Omental fat pad (tissue), 4 donors: ENCODE measurements around the gene HHIP. TPM values are rescaled to one million over a fixed set of nuclear protein-coding genes. Genes with fewer than 3 reads are reported as not detected.

Source experiments
- ATAC-seq: fragments of 150-250 bp; one replicate; pipeline ENCODE4 v1.9.1; 2016; ENCODE audit warnings: mild to moderate bottlenecking, moderate library complexity; ENCODE audit not compliant: low FRiP score
- DNase-seq: peaks from one replicate; pipeline ENCODE4 v3.0.0-alpha.2; 2019; ENCODE audit warnings: low spot score
- CTCF ChIP-seq, 3 donors: fragments of 450-650 bp; IDR thresholded peaks; one replicate each; pipeline ENCODE4 v1.5.1; 2016 to 2017; ENCODE audit warnings: antibody characterized with exemption in 3 of 3, mild to moderate bottlenecking in 3 of 3, moderate library complexity in 2 of 3
- total RNA-seq, 4 donors: library from RNA; depleted of rRNA; stranded (reverse); fragments of >200 nt; gene quantifications; one replicate each; pipeline ENCODE4 v1.1.0, GENCODE V29; 2016

Gene HHIP
- total RNA-seq, 4 donors from 2014 or later, result 0.47 to 12.7 (median 1.9) TPM

- no peak for TF ChIP-seq CTCF (IDR thresholded peaks at IDR 0.05)
- no peak for DNase-seq
- ATAC-seq, result no peak
These were observed 66.8 kb downstream of the HHIP start for GRCh38 chr4:144712775-144713174.

GRCh38 chr4:144714166-144714565 lies 68.2 kb downstream of the HHIP start:
- DNase-seq (no peak), ATAC-seq (no peak)
- TF ChIP-seq CTCF (IDR thresholded peaks at IDR 0.05), result no peak

GRCh38 chr4:144715230-144715629 lies 69.3 kb downstream of the HHIP start:
- DNase-seq (no peak), ATAC-seq (no peak)
- no peak for TF ChIP-seq CTCF (IDR thresholded peaks at IDR 0.05)

GRCh38 chr4:144716778-144717177 lies 70.8 kb downstream of the HHIP start:
- TF ChIP-seq CTCF (IDR thresholded peaks at IDR 0.05), result no peak
- DNase-seq, result no peak
- no peak for ATAC-seq

- ATAC-seq, result no peak
- TF ChIP-seq CTCF (IDR thresholded peaks at IDR 0.05), result no peak
- DNase-seq, result no peak
These were observed 73.1 kb downstream of the HHIP start for GRCh38 chr4:144718958-144719512.

GRCh38 chr4:144720491-144720890 lies 74.5 kb downstream of the HHIP start:
- TF ChIP-seq CTCF (IDR thresholded peaks at IDR 0.05), result no peak
- ATAC-seq, result no peak
- no peak for DNase-seq

- no peak for TF ChIP-seq CTCF (IDR thresholded peaks at IDR 0.05)
- DNase-seq (no peak), ATAC-seq (no peak)
These were observed 76.0 kb downstream of the HHIP start for GRCh38 chr4:144721994-144722393.
